Stimulated activated CD8-positive, alpha-beta memory T cell treated with anti-CD3 and anti-CD28 coated beads, Interleukin-12 subunit alpha, Interleukin-12 subunit beta, amount 100 ng/mL, for 1 hour (primary cell): Measurements from ENCODE around the gene ISCA1.

Experiments used
- DNase-seq: peaks from one replicate; pipeline ENCODE4 v3.0.0-alpha.2; 2020; ENCODE audit warnings: low read depth

The ISCA1 gene

DNA sequence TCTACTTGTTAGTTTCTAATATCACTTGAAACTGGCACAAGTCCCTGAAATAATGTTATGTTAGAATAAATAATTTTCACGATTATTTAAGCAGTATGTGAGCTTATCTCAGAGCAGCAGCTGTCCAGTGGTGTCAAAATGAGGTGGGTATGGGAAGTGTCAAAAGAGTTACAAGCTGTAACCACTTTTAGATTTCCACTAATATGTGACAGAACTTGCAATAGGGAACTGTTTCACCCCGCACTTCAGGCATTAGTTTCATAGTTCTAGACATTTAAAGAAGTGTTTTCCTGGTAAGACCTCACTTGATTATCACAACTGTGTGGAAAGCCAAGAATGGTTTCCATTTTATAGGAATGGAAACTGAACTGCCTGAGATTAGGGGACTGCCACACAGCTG is 2.9 kb upstream of the ISCA1 start:
- no peak for DNase-seq

DNA sequence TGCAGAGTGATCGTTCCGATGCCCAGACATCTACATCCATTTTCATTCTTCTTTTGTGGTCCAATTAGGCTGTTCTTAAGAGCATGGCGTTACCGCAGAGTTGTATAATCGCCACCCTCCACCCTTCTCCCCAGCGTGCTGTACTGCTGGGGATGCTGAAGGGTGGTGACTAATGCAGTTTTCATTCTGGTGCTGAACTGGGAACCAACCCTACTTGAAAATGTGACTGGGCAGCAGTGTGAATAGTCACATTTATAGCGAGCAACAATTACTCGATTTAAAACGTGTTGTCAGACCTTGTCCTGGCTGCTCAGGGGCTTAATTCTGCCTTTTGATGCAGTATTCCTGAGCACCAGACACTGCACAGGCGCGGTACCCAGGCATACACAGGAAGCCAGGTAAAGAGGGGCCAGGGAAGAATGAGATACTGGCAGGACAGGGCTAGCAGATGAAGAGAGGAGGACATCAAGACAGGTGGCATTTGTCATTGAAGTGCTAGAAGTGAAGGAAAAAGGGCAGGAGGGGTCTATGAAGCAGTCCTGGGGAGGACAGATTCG is 719 bp upstream of the ISCA1 start:
- no peak for DNase-seq

DNA sequence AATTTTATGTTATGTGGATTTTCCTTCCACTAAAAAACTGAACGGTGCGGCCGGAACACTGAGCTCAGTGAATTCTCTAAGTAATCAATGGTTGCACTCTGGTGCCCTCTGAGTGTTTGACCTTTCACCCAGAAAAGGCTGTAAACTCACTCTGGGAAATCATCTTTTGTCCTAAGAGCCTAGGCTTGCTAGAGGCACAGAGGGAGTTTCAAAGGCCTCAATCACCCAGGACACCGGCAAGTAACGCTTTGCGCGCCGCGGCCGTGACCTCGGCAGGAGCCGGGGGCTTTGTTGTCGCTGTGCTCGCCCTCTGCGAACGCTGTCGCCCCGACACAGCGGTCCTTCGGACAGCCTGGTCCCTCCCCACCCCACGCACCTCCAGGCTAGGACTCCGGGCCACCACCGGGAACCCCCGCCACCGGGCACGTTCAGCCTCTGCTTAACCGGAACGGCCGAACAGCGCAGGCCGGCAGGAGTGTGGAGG is 703 bp downstream of the ISCA1 start:
- DNase-seq, result no peak

DNA sequence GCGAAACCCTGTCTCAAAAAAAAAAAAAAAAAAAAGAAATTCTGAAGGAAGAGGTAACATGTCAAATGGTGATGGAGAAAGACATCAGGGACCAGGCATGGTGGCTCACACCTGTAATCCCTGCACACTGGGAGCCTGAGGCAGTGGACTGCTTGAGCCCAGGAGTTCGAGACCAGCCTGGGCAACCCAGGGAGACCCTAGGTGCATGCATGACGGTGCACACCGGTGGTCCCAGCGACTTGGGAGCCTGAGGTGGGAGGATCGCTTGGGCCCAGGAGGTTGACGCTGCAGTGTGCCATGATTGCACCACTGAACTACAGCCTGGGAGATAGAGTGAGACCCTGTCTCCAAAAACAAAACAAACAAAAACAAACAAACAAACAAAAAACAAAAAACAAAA is 1.8 kb downstream of the ISCA1 start:
- DNase-seq, result no peak

DNA sequence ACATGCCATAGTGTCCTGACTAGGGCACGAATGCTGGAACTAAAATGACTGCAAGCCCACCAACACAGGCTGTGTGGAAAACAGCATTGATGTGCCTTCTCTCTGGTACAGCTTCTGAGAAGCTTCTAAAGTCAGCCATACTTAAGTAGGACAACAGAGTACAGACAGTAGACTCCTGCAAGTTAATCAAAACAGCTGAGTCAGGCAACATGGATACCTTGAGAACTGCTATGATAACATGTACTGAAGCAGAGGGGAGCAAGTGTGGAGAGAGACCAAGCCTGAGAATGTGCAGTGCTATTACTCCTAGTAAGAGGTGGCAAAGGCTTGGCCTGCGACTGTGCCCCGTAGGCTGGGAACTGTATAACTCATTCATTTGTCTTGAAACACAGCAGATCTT is 2.5 kb downstream of the ISCA1 start:
- DNase-seq, result no peak

DNA sequence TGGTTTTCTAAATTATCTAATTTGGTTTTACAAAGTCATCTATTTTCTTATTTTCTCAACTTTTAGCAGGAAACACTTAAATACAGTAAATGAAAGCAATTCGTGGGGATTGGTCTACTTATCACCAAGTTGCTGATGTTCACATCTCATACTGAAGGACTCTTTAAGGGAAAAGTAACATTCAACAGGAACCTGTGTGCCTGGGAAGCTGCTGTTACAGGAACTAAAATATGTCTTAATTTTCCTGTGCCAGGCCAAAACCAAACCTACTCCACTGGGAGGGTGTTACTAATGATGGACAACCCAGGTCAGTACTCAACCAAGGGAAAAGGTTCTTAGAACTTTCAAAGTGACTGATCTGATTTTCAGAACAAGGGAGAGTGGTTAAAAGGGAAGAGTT is 5.3 kb downstream of the ISCA1 start:
- DNase-seq, result no peak

DNA sequence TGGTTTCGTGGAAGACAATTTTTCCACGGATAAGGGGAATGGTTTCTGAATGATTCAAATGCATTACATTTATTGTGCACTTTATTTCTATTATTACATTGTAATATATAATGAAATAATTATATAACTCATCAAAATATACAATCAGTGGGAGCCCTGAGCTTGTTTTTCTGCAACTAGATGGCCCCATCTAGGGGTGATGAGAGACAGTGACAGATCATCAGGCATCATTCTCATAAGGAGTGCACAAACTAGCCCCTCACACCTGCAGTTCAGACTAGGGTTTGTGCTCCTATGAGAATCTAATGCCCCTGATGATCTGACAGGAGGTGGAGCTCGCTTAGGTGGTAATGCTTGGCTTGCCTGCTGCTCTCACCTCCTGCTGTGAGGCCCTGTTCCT is 6.4 kb downstream of the ISCA1 start:
- no peak for DNase-seq

DNA sequence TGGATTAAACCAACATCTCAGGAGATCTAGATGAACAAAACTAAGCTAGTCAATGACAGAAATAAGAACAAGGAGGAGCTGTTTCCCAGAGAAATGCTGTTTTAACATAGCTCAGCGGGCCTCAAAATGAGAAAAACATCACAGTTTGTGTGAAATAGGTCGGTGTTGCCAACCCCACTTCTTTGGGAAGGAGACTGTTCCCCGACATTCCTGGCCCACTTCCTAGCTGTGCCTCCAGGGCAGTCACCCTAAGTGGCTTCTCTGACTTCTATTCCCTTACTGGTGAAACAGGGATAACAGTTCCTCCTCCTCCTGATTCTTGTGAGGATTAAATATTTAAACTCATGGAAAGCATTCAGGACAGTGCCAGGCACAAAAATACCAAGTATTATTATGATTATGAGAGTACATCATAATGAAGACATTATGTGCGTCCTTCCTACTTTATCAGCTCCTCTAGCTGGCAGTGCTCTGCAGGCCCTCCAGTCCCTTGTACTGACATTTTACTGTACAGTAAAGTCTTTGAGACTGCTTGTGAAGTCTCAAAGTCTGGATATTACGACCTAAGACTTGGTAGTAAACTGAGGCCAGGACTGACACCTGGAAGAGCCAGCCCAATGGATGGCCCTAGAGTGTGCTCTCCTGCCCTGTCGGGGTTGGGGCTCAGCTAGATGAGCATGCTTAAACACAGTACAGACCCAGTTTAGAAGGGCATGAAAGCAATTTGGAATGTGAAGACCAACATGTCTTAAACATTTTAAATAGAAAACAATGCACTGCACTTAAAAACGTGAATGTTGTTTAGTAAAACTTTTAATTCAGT is 7.3 kb downstream of the ISCA1 start:
- DNase-seq, result no peak

DNA sequence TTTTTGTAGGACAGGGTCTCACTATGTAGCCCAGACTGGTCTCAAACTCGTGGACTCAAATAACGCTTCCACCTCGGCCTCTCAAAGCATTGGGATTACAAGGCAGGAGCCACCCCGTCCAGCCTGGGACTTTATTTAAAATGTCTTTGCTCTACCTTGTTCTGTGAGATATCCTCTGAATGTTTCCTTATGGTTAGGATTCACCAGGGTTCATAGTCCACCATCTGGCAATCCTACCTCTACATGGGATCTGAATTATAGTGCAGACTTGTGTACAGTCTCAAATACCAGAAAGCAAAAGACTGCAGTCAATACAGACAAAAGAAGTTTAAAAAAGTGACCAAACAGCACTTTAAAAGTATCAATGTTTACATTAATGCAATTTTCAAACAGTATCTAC is 10.1 kb downstream of the ISCA1 start:
- DNase-seq, result no peak

DNA sequence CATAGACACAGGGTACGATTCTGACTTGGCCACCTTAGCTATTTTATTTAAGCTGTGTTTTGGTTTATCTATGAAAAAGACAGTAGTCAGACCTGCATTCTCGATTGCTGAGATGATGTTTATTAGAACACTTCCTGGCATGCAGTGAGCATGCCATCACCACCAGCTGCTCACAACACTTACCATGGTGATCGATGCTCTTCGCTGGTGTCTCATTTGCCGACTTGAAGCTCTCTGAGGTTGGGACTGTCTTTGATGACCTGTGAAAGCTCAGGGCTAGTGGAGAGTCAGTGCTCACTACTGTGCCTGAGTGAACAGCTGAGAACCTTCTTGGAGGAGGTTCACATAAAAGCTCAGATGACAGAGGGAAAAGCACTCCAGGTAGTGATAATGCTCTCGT is 18.5 kb downstream of the ISCA1 start:
- DNase-seq, result no peak

DNA sequence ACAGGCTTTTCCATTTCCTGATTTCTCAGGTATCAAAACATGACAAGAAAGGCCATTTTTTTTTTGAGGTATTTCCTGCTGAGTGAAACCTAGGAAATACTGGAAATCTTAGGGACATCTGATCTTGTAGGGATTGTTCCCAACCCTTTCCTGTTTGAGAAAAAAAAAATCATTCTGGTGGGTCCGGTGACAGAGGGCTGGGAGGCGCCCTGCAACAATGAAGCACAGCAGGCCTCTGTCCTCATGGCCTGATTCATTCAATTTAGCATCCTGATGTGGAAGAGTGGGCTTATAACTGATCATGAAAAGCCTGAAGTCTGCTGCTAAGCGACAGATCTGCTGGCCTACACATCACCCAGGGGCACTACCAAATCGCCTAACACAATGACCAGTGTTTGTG is 19.8 kb downstream of the ISCA1 start:
- no peak for DNase-seq

DNA sequence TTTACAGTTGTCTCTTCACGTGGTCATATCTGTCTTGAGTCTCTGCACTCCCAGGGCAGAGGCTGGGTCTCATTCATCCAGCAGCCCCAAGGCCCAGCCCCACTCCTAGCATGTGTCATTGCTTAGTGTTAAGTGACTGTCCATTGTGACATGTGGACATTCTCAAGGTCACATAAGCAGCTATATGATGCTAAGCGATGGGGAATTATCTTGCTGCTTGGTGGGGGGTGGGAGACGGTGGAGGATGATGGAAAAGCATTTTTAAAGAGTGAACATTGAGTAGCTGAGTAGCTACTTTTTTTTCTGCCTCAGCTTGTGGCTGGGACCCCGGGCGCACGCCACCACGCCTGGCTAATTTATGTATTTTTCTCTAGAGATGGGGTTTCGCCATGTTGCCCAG is 22.8 kb downstream of the ISCA1 start, which contains the start of gene C9orf153:
C9orf153 (minus strand) TSS at position 101 of the 400 bp plus-strand sequence. CDS start 30,054 bp downstream, outside the sequence.
- no peak for DNase-seq

DNA sequence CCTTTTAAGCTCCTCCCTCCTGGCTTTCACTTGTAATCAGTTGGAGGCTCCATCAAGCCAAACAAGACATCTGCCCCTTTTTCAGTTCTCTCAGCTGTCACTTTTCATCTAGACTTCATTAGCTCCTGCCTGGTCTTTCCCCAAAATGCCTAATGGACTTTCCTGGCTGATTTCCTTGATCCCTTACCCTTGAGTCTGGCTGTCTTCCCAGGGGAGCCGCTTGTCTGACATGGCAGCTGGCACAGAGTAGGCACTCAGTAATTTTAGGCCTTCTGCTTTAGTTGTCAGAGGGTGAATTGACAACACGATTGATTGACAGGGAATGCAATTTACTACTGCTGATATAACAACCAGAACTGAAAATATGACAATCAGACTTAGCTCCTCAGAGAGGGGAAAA is 24.9 kb downstream of the ISCA1 start:
- no peak for DNase-seq

DNA sequence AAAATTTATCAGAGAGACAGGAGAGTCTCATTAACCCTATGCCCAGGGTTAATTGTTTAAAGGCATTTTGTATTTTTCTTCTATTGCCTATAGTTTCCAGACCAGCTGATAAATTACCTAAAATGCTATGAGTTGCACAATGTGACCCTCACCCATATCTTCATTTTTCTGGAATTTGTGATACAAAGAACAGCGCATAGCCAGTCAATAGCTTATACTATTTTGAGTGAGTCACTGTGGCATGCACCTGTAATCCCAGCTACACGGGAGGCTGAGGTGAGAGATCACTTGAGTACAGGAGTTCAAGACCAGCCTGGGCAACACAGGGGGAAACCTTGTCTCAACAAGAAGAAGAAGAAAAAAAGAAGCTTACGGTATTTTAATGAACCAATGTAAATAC is 25.7 kb downstream of the ISCA1 start:
- DNase-seq, result no peak

DNA sequence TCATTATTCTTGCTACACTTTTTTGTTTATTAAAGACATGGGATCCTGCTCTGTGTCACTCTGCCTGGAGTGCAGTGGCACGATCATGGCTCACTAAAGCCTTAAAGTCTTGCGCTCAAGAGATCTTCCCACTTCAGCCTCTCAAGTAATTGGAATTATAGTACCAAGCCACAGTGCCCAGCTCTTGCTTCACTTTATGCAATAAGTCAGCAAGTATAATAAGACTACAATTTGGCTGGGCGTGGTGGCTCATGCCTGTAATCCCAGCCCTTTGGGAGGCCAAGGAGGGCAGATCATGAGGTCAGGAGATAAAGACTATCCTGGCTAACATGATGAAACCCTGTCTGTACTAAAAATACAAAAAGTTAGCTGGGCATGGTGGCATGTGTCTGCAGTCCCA is 28.8 kb downstream of the ISCA1 start:
- DNase-seq, result no peak

DNA sequence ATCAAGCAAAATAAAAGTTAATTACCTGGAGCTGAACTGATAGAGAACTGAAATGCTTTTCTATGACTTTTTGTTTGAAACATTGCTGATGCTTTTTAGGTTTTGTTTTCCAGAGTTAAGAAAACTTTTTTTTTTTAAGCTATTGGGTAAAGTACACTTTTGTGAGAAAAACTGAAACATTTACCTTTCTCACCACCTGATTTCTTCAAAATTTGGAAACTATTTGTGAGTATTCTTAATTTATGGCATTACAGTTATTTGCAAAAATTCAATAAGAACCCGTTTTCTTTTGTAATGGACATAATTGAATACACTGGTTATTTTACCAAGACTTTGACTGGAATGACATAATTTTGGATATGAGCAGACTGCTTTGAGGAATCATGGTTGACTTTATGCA is 29.5 kb downstream of the ISCA1 start:
- no peak for DNase-seq

DNA sequence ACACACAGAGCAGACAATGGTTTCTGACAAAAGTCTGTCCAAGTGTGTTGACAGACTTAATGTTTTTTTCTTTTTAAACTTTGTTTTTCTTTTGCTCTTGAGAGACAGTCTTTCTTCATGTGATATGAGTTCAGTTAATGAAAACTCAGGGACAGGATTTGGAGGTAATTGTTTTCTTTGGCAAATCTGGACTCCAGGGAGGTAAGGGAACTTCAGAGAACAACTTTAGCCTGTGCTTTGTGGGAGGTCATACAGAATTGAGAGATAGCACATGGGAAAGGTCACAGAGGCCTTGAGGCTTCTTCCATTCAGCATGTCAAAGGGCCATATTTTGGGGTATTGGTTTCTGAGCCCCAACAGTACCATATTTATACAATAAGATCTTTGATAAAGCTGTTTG is 32.2 kb downstream of the ISCA1 start:
- DNase-seq, result no peak

DNA sequence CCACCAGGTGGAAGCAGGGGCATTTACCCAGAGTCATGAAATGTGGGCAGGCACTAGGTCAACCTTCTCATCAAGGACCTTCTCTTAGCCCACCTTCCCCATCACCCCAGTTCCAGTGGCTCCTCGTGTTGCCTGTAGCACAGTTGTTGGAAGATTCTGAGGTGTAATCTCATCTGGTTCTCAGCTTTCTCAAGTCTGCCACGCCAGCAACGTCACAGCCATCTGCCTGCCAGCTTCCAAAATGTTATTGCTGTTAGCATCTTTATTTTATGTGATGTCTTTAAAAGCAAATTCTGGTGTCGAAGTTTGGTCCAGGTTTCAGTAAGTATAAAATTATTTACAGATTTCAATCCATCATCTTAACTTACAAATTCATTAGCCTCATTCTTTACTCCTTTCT is 33.6 kb downstream of the ISCA1 start:
- no peak for DNase-seq

DNA sequence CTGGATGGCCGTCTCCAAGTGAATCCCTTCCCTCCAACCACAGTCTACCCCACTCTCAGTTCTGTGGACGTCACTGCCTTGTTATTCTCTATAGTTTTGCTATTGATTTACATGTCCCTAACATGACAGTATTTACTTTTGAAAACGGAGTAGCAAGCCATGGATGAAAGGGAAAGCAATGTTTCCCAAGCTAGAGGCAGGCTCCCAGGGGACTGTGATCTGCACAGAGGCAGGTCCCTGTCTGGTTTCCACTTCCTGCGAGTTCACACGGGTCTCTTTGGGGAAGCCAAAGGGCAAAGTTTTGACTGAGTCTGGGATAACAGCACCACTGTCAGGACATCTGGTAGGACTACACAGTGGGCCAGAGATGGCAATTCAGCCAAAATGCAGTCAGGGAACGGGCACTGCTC is 35.6 kb downstream of the ISCA1 start:
- DNase-seq, result no peak

DNA sequence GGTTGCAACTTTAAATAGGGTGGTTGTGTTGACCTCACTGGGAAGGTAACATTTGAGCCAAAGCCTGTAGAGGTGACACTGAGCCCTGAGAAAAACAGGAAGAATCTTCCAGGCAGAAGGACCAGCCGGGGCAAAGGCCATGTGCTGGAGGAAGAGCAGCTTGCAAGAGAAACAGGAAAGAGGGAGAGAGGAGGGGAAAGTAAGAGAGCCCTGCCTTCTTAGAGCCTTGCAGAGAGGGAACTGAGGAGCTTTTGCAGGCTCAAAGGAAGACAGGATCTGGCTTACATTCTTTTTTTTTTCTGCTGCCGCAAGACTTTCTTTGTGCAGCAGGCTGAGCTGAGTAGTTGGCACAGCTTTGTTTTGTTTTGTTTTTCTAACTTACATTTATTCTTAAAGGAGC is 40.3 kb downstream of the ISCA1 start:
- DNase-seq, result no peak

DNA sequence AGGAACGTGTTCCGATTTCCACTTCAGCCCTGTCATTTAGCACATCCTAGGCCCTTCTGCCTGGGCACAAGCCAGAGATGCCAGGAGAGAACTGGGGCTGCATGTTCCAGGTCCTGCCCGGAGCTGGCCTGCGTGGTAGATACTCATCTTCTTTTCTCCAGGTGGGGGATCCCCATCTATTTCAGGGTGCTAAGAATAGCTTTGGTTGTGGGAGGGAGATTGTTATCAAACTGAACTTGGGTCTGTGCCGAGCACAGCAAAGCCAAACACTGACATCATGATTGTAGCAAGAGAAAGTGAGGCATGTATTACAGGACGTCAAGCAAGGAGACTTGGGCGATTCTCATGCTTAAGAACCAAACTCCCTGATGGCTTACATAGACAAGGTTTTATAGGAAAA is 41.1 kb downstream of the ISCA1 start:
- no peak for DNase-seq

DNA sequence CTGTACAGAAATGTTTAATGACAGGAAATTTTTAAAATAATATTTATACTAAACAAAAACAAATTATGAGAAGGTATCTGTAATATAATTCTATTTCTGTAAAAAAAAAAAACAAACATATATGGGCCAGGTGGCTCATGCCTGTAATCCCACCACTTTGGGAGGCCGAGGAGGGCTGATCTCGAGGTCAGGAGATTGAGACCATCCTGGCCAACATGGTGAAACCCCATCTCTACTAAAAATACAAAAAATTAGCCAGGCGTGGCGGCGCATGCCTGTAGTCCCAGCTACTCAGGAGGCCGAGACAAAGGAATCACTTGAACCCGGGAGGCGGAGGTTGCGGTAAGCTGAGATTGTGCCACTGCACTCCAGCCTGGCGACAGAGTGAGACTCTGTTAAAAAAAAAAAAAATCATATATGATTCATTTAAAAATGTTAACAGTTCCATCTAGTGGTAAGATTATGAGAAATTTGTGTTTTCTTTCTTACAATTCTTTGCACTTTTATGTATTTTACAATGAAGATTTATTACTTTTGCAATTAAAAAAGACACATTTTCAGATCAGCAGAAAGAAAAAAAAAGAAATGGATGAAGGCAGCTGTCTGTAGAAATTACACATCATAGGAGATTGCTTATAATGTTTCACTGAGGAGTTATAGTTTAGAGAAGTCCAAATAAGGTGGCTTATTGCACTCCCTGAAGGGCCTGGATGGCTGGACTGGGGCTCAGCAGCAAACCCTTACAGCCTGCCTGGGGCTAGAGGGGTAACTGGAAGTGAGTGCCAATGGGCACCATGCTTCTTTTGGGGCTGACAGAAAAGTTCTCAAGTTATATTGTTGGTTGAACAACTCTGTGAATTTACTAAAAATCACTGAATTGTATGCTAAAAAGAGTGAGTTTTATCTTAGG is 43.2 kb downstream of the ISCA1 start:
- DNase-seq, result no peak

DNA sequence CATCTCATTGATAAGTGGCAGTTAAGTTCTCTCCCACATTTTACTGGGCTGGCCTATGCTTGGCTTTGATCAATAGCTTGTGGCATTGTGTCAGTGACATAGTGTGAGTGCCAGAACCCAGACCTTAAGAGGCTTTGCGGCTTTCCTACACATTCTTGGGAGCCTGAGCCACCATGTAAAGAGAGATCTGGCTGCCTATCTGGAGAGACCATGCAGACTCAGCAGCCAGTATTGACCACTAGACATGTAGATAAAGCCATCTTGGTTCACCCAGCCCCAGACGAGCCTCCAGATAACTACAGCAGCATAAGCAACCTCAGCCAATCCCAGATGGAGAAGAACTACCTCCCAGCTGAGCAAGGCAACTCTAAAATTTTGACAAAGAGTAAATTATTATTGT is 51.5 kb downstream of the ISCA1 start:
- DNase-seq, result no peak
